NOMO-1 treated with dmso at 0.1 percent for 144 hours (cell line): ENCODE results near the gene ZNF181.
"Not testable (repeated sequence)": the region's sequence is repeated elsewhere in the genome, so short reads cannot be mapped to it uniquely, and the experiment has no call there.

Experiments used
- DNase-seq: peaks from one replicate; lab custom pipeline; 2025; ENCODE audit not compliant: unreplicated experiment; lab: John Stamatoyannopoulos, UW

Gene ZNF181

GRCh38 chr19:34733746-34734536 is at the start of gene ZNF181:
Gene ZNF181 (plus strand): TSS chr19:34734243. CDS start chr19:34735038, 795 bp downstream.
- DNase-seq = peak; percentile 83

GRCh38 chr19:34685266-34685665 is 48.8 kb upstream of the ZNF181 start:
- not testable (repeated sequence) for DNase-seq

- DNase-seq = no peak
Measured at GRCh38 chr19:34686455-34686854, 47.6 kb upstream of the ZNF181 start.

GRCh38 chr19:34687348-34687747 is 46.7 kb upstream of the ZNF181 start:
- no peak for DNase-seq

GRCh38 chr19:34688592-34688991 is 45.5 kb upstream of the ZNF181 start:
- no peak for DNase-seq

- no peak for DNase-seq
Measured at GRCh38 chr19:34690372-34690771, 43.7 kb upstream of the ZNF181 start.

GRCh38 chr19:34692549-34692948 is 41.5 kb upstream of the ZNF181 start:
- no peak for DNase-seq

- DNase-seq = no peak
Measured at GRCh38 chr19:34707661-34708060, 26.4 kb upstream of the ZNF181 start.

- no peak for DNase-seq
Measured at GRCh38 chr19:34711890-34712289, 22.2 kb upstream of the ZNF181 start.

GRCh38 chr19:34712395-34713261 is 21.4 kb upstream of the ZNF181 start:
- peak; percentile 9 for DNase-seq

- DNase-seq = no peak
Measured at GRCh38 chr19:34713262-34713637, 20.8 kb upstream of the ZNF181 start.

GRCh38 chr19:34715357-34715756 is 18.7 kb upstream of the ZNF181 start:
- DNase-seq = no peak

GRCh38 chr19:34722353-34722752 is 11.7 kb upstream of the ZNF181 start:
- no peak for DNase-seq

- no peak for DNase-seq
Measured at GRCh38 chr19:34725400-34725799, 8.6 kb upstream of the ZNF181 start.

GRCh38 chr19:34731019-34731829 is 2.8 kb upstream of the ZNF181 start:
- DNase-seq = no peak

GRCh38 chr19:34731964-34732363 is 2.1 kb upstream of the ZNF181 start:
- DNase-seq = no peak

- DNase-seq = no peak
Measured at GRCh38 chr19:34732612-34733211, 1.3 kb upstream of the ZNF181 start.

GRCh38 chr19:34733266-34733745 is 737 bp upstream of the ZNF181 start:
- DNase-seq = no peak

GRCh38 chr19:34734537-34735103 is 577 bp downstream of the ZNF181 start:
- no peak for DNase-seq
